GM23248 (cell line): ENCODE data around the gene ABCA12. TPM values are rescaled to one million over a fixed set of nuclear protein-coding genes. Genes with fewer than 3 reads are reported as not detected.

ENCODE experiments used
- DNase-seq: peaks from one replicate; pipeline ENCODE4 v3.0.0-alpha.2; 2015
- H2AFZ ChIP-seq: fragments of 200-600 bp; sonication (generic); 2 replicates; pipeline ENCODE4 v1.6.1; 2016; ENCODE audit warnings: antibody characterized with exemption
- H3F3A ChIP-seq: fragments of 200-600 bp; sonication (generic); 2 replicates; pipeline ENCODE4 v1.6.1; 2016; ENCODE audit warnings: mild to moderate bottlenecking, antibody characterized with exemption, mixed run types; ENCODE audit not compliant: insufficient read depth
- H3K27ac ChIP-seq: fragments of 200-600 bp; sonication (generic); 2 replicates; pipeline ENCODE4 v1.5.1; 2016; ENCODE audit warnings: mild to moderate bottlenecking
- H3K27me3 ChIP-seq: fragments of 200-600 bp; sonication (generic); replicated peaks from 2 replicates; pipeline ENCODE4 v1.6.1; 2016; ENCODE audit warnings: mild to moderate bottlenecking; ENCODE audit not compliant: insufficient read depth
- H3K36me3 ChIP-seq: fragments of 200-600 bp; sonication (generic); 2 replicates; pipeline ENCODE4 v1.6.1; 2016; ENCODE audit warnings: low read depth, mild to moderate bottlenecking
- H3K4me1 ChIP-seq: fragments of 200-600 bp; sonication (generic); 2 replicates; pipeline ENCODE4 v1.6.1; 2016; ENCODE audit warnings: mild to moderate bottlenecking; ENCODE audit not compliant: insufficient read depth
- H3K4me2 ChIP-seq: fragments of 200-600 bp; sonication (generic); one replicate; pipeline ENCODE4 v1.6.1; 2016; ENCODE audit warnings: mild to moderate bottlenecking; ENCODE audit not compliant: unreplicated experiment
- H3K4me3 ChIP-seq: fragments of 200-600 bp; sonication (generic); 2 replicates; pipeline ENCODE4 v1.5.1; 2016; ENCODE audit warnings: mild to moderate bottlenecking
- H3K79me2 ChIP-seq: fragments of 200-600 bp; sonication (generic); 2 replicates; pipeline ENCODE4 v1.6.1; 2016; ENCODE audit warnings: mild to moderate bottlenecking; ENCODE audit not compliant: insufficient read depth
- H3K9ac ChIP-seq: fragments of 200-600 bp; sonication (generic); 2 replicates; pipeline ENCODE4 v1.6.1; 2016; ENCODE audit warnings: mild to moderate bottlenecking
- H3K9me2 ChIP-seq: fragments of 200-600 bp; sonication (generic); 2 replicates; pipeline ENCODE4 v1.6.1; 2016; ENCODE audit warnings: mixed run types, mild to moderate bottlenecking, moderate library complexity; ENCODE audit not compliant: insufficient read depth
- H3K9me3 ChIP-seq: fragments of 200-600 bp; sonication (generic); one replicate; pipeline ENCODE4 v1.6.1; 2017; ENCODE audit warnings: low read depth
- H4K20me1 ChIP-seq: fragments of 200-600 bp; sonication (generic); 2 replicates; pipeline ENCODE4 v1.6.0; 2016; ENCODE audit not compliant: insufficient read depth
- EZH2 ChIP-seq: fragments of 200-600 bp; sonication (generic); IDR thresholded peaks from 2 replicates; pipeline ENCODE4 v1.6.1; 2018; ENCODE audit warnings: antibody characterized with exemption, mild to moderate bottlenecking; ENCODE audit not compliant: insufficient read depth, poor library complexity, severe bottlenecking
- EZH2phosphoT487 ChIP-seq: fragments of 200-600 bp; sonication (generic); IDR thresholded peaks from 2 replicates; pipeline ENCODE4 v1.6.1; 2018; ENCODE audit warnings: antibody characterized with exemption, moderate library complexity, mild to moderate bottlenecking, low read depth; ENCODE audit not compliant: insufficient read depth
- WGBS, 2 experiments: methylation state at CpG; one replicate each; pipeline ENCODE4 v1.1.6; 2015 to 2017; ENCODE audit warnings: low lambda C conversion rate in 2 of 2, low coverage in 1 of 2; ENCODE audit errors: missing lambda C conversion rate in 2 of 2; 5-methylcytosine and 5-hydroxymethylcytosine counted together
- in situ Hi-C: fragments of 300-500 bp; cut with MboI; formaldehyde crosslinking; loops from 2 replicates; pipeline ENCODE4 v1.15.0; 2020
- polyA plus RNA-seq: library from polyadenylated mRNA; unstranded; fragments of >200 nt; fragmentation: Nextera tagmentation; extraction: Ambion mirVana; gene quantifications from 2 replicates; pipeline ENCODE4 v1.2.1, GENCODE V29; 2016
- total RNA-seq: library from RNA; depleted of rRNA; stranded (reverse); fragments of >200 nt; shearing (Covaris generic); gene quantifications from 2 replicates; pipeline ENCODE4 v1.2.3, GENCODE V29; 2014

ABCA12 gene
- total and polyA plus RNA-seq, 2 experiments from 2014 or later = not detected

- H3K36me3 ChIP-seq = no peaks in the 10 kb centered on the region
- H3K4me3 ChIP-seq = no peak overlapping the region
- H3K4me2 ChIP-seq = no peak overlapping the region
- H3K9me2 ChIP-seq = no peaks in the 10 kb centered on the region; the same call in none of the 2 replicates
- no peak overlapping the region for H3K27ac ChIP-seq
- no peaks in the 10 kb centered on the region for H3K4me1 ChIP-seq
- H2AFZ ChIP-seq = no peak overlapping the region
- peak; percentile 5 for DNase-seq
- H4K20me1 ChIP-seq = no peaks in the 10 kb centered on the region
- no peaks in the 10 kb centered on the region for H3K9me3 ChIP-seq
- H3K9ac ChIP-seq = no peak overlapping the region
- in situ Hi-C loops = no loop called here
- 20 to 21% methylated on average over 7 of the region's 7 CpGs for whole genome bisulfite sequencing, 2 experiments
- no peaks in the 10 kb centered on the region for H3F3A ChIP-seq
- H3K27me3 ChIP-seq = peaks cover 4% of the 10 kb centered on the region; the same call in 1 of the 2 replicates
- TF ChIP-seq EZH2 = no peak
- no peak for TF ChIP-seq EZH2phosphoT487
- H3K79me2 ChIP-seq = no peaks in the 10 kb centered on the region
These were observed 77.4 kb downstream of the ABCA12 start for GRCh38 chr2:215060861-215061536.

- 28 to 35% methylated on average over 2 of the region's 2 CpGs for WGBS, 2 experiments
- no peak overlapping the region for H3K27ac ChIP-seq
These were observed 78.7 kb downstream of the ABCA12 start for GRCh38 chr2:215059724-215060123.

GRCh38 chr2:215055891-215056290 is 82.5 kb downstream of the ABCA12 start:
- no peaks in the 10 kb centered on the region for H3F3A ChIP-seq
- no peaks in the 10 kb centered on the region for H3K9me3 ChIP-seq
- WGBS, 2 experiments = 18 to 25% methylated on average over 2 of the region's 2 CpGs
- TF ChIP-seq EZH2 = no peak
- TF ChIP-seq EZH2phosphoT487 = no peak
- no peak overlapping the region for H3K27ac ChIP-seq
- H3K79me2 ChIP-seq = no peaks in the 10 kb centered on the region
- no peaks in the 10 kb centered on the region for H3K36me3 ChIP-seq
- no peaks in the 10 kb centered on the region for H3K9me2 ChIP-seq
- H2AFZ ChIP-seq = no peak overlapping the region
- no peaks in the 10 kb centered on the region; the same call in 1 of the 2 replicates for H3K27me3 ChIP-seq
- no peaks in the 10 kb centered on the region for H3K4me1 ChIP-seq
- in situ Hi-C loops = no loop called here
- H3K4me3 ChIP-seq = no peak overlapping the region
- H3K9ac ChIP-seq = no peak overlapping the region
- no peak overlapping the region for H3K4me2 ChIP-seq
- DNase-seq = no peak
- H4K20me1 ChIP-seq = no peaks in the 10 kb centered on the region

More at GRCh38 chr2:215059724-215060123, 78.7 kb downstream of the ABCA12 start:
- Histone ChIP-seq H4K20me1 (no peaks in the 10 kb centered on the region), H3K9me3 (no peaks in the 10 kb centered on the region), H3K9ac (no peak overlapping the region), H3K79me2 (no peaks in the 10 kb centered on the region), H3K36me3 (no peaks in the 10 kb centered on the region), H3K9me2 (no peaks in the 10 kb centered on the region; the same call in 1 of the 2 replicates), H3K27me3 (peaks cover under 1% of the 10 kb centered on the region; the same call in 1 of the 2 replicates), H3K4me2 (no peak overlapping the region), H2AFZ (no peak overlapping the region), H3F3A (no peaks in the 10 kb centered on the region), H3K4me3 (no peak overlapping the region), H3K4me1 (no peaks in the 10 kb centered on the region)
- DNase-seq = peak; percentile 6
- in situ Hi-C loops = no loop called here
- TF ChIP-seq EZH2 = no peak
- TF ChIP-seq EZH2phosphoT487 = no peak

GRCh38 chr2:215052810-215053209 is 85.6 kb downstream of the ABCA12 start:
- in situ Hi-C loops = no loop called here
- Histone ChIP-seq H4K20me1 (no peaks in the 10 kb centered on the region), H3K36me3 (no peaks in the 10 kb centered on the region), H2AFZ (no peak overlapping the region), H3K27ac (no peak overlapping the region), H3K4me3 (no peak overlapping the region), H3F3A (no peaks in the 10 kb centered on the region), H3K9me2 (no peaks in the 10 kb centered on the region), H3K9ac (no peak overlapping the region), H3K4me1 (no peaks in the 10 kb centered on the region), H3K79me2 (no peaks in the 10 kb centered on the region), H3K27me3 (no peaks in the 10 kb centered on the region), H3K9me3 (no peaks in the 10 kb centered on the region), H3K4me2 (no peak overlapping the region)
- no peak for DNase-seq
- no peak for TF ChIP-seq EZH2phosphoT487
- no peak for TF ChIP-seq EZH2
- 5% methylated on average over 3 of the region's 3 CpGs for WGBS, 2 experiments

GRCh38 chr2:215052404-215052803 is 86.0 kb downstream of the ABCA12 start:
- WGBS, 2 experiments = 60 to 70% methylated on average over 3 of the region's 3 CpGs
- no peak overlapping the region for H2AFZ ChIP-seq
- no peaks in the 10 kb centered on the region for H3K79me2 ChIP-seq
- H3K4me2 ChIP-seq = no peak overlapping the region
- DNase-seq = no peak
- in situ Hi-C loops = no loop called here
- no peaks in the 10 kb centered on the region for H3K4me1 ChIP-seq
- no peaks in the 10 kb centered on the region for H3K9me2 ChIP-seq
- TF ChIP-seq EZH2 (no peak), EZH2phosphoT487 (no peak)
- H3K27ac ChIP-seq = no peak overlapping the region
- no peak overlapping the region for H3K9ac ChIP-seq
- no peaks in the 10 kb centered on the region for H3K36me3 ChIP-seq
- H4K20me1 ChIP-seq = no peaks in the 10 kb centered on the region
- H3K4me3 ChIP-seq = no peak overlapping the region
- H3F3A ChIP-seq = no peaks in the 10 kb centered on the region
- H3K9me3 ChIP-seq = no peaks in the 10 kb centered on the region
- no peaks in the 10 kb centered on the region for H3K27me3 ChIP-seq
